Panc1 (cell line): ENCODE measurements around the gene SEC14L2. TPM values are rescaled to one million over a fixed set of nuclear protein-coding genes. Genes with fewer than 3 reads are reported as not detected.

ENCODE experiments used
- ATAC-seq: fragments of 200-7000 bp; cut with Tn5 transposase; 2 replicates; pipeline ENCODE4 v1.9.1; 2020; ENCODE audit warnings: mild to moderate bottlenecking, moderate library complexity
- BruUV-seq: library from RNA; stranded (reverse); fragments of 400-500 nt; replicated peaks from 2 replicates; lab custom pipeline; 2021; lab: Mats Ljungman, UMichigan
- CTCF ChIA-PET: fragments of 300-600 bp; sonication (Branson Sonifier 250); formaldehyde crosslinking; loops from one replicate; lab custom pipeline; 2022; ENCODE audit warnings: antibody characterized with exemption; lab: Charles Lee
- POLR2A ChIA-PET: fragments of 300-600 bp; sonication (Branson Sonifier 250); formaldehyde crosslinking; loops from one replicate; lab custom pipeline; 2022; ENCODE audit warnings: antibody characterized with exemption; lab: Charles Lee
- DNase-seq: peaks from one replicate; pipeline ENCODE4 v3.0.0-alpha.2; 2010; ENCODE audit warnings: low read depth, low spot score
- H3K27ac ChIP-seq: 2 replicates; pipeline ENCODE4 v1.5.1; 2011; ENCODE audit warnings: mild to moderate bottlenecking, low read length, inconsistent platforms
- H3K27me3 ChIP-seq: fragments of 200-500 bp; sonication (Bioruptor generic); 2 replicates; pipeline ENCODE4 v1.6.0; 2014; ENCODE audit warnings: low read length, inconsistent platforms; ENCODE audit not compliant: control insufficient read depth, insufficient read depth
- H3K36me3 ChIP-seq: fragments of 200-500 bp; sonication (Bioruptor generic); 2 replicates; pipeline ENCODE4 v1.5.1; 2014; ENCODE audit warnings: inconsistent platforms, mild to moderate bottlenecking, low read length, moderate library complexity; ENCODE audit not compliant: control insufficient read depth, insufficient read depth
- H3K4me1 ChIP-seq: 2 replicates; pipeline ENCODE4 v1.5.1; 2011; ENCODE audit warnings: inconsistent platforms, mild to moderate bottlenecking, low read length, moderate library complexity; ENCODE audit not compliant: control insufficient read depth, insufficient read depth
- H3K4me3 ChIP-seq, 2 experiments: 2 replicates each; pipeline ENCODE4 v1.5.1; 2011 to 2012; ENCODE audit warnings: low read depth in 2 of 2, low read length in 2 of 2, mild to moderate bottlenecking in 2 of 2, inconsistent platforms in 1 of 2, moderate library complexity in 1 of 2
- H3K9me3 ChIP-seq: fragments of 200-500 bp; sonication (Bioruptor generic); 2 replicates; pipeline ENCODE4 v1.5.1; 2014; ENCODE audit warnings: low read depth, mild to moderate bottlenecking, inconsistent platforms, low read length, moderate library complexity; ENCODE audit not compliant: control insufficient read depth, insufficient read depth
- POLR2AphosphoS5 ChIP-seq: IDR thresholded peaks from 2 replicates; pipeline ENCODE4 v1.6.1; 2012; ENCODE audit warnings: mild to moderate bottlenecking, low read depth, low read length, moderate library complexity
- SIN3A ChIP-seq: IDR thresholded peaks from 2 replicates; pipeline ENCODE4 v1.6.1; 2012; ENCODE audit warnings: low read depth, mild to moderate bottlenecking, low read length, moderate library complexity, borderline replicate concordance; ENCODE audit not compliant: insufficient read depth
- TCF7L2 ChIP-seq: IDR thresholded peaks from 2 replicates; pipeline ENCODE4 v1.6.1; 2011; ENCODE audit warnings: mild to moderate bottlenecking, low read depth, low read length, inconsistent platforms
- in situ Hi-C: cut with HindIII; loops from 2 replicates; pipeline ENCODE4 v1.10.0; 2016; ENCODE audit warnings: low sequenced_read_pairs, low pct_unique_long_range_greater_than_20kb
- intact Hi-C: fragments of 100-400 bp; cut with micrococcal nuclease; formaldehyde crosslinking; loops from one replicate; pipeline ENCODE4 v1.10.0; 2022; ENCODE audit not compliant: unreplicated experiment
- total RNA-seq: library from RNA; stranded (reverse); gene quantifications from one replicate; pipeline ENCODE4 v1.2.1, GENCODE V29; 2021; ENCODE audit not compliant: unreplicated experiment
- TF ChIP-seq, protein P1 (sequence below): fragments of 450-650 bp; IDR thresholded peaks from 2 replicates; pipeline ENCODE4 v1.5.1; 2017; ENCODE audit warnings: mild to moderate bottlenecking
- TF ChIP-seq, protein P2 (sequence below), 2 experiments: IDR thresholded peaks; 2 replicates each; pipeline ENCODE4 v1.6.1; 2011 to 2012; ENCODE audit warnings: low read depth in 2 of 2, control low read depth in 1 of 2, low read length in 1 of 2, mild to moderate bottlenecking in 1 of 2, moderate library complexity in 1 of 2; ENCODE audit not compliant: insufficient read depth in 1 of 2

The SEC14L2 gene
- total RNA-seq, 1 experiment from 2014 or later, result 10.7 TPM

DNA sequence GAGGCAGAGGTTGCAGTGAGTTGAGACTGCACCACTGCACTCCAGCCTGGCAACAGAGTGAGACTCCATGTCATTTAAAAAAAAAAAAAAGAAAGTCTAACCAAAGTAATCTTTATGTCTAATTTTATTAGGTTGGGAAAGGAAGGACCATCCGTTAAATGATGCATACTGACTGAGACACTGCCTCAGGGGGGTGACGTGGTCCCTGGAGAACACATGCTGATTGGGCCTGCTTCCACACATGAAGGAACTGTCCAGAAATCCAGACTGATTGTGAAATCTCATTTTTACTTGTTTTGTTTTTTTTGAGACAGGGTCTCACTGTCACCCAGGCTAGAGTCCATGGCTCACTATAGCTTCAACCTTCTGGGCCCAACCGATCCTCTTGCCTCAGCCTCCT is 45.6 kb upstream of the SEC14L2 start:
- POLR2A ChIA-PET, result no interaction called here
- in situ Hi-C loops (no loop called here), intact Hi-C loops (no loop called here)
- Histone ChIP-seq H3K4me1 (peaks cover 7% of the 10 kb centered on the region; the same call in 1 of the 2 replicates), H3K9me3 (no peaks in the 10 kb centered on the region), H3K27me3 (no peaks in the 10 kb centered on the region), H3K4me3 (no peak overlapping the region), H3K36me3 (peaks cover 14% of the 10 kb centered on the region), H3K27ac (no peak overlapping the region)
- ATAC-seq (no peak), DNase-seq (no peak)
- CTCF ChIA-PET, result no interaction called here
- BruUV-seq, result no TSS peak
- TF ChIP-seq TCF7L2 (no peak), SIN3A (no peak), POLR2AphosphoS5 (no peak)
- TF ChIP-seq, protein P1, sequence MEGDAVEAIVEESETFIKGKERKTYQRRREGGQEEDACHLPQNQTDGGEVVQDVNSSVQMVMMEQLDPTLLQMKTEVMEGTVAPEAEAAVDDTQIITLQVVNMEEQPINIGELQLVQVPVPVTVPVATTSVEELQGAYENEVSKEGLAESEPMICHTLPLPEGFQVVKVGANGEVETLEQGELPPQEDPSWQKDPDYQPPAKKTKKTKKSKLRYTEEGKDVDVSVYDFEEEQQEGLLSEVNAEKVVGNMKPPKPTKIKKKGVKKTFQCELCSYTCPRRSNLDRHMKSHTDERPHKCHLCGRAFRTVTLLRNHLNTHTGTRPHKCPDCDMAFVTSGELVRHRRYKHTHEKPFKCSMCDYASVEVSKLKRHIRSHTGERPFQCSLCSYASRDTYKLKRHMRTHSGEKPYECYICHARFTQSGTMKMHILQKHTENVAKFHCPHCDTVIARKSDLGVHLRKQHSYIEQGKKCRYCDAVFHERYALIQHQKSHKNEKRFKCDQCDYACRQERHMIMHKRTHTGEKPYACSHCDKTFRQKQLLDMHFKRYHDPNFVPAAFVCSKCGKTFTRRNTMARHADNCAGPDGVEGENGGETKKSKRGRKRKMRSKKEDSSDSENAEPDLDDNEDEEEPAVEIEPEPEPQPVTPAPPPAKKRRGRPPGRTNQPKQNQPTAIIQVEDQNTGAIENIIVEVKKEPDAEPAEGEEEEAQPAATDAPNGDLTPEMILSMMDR, result no peak
- TF ChIP-seq, protein P2, sequence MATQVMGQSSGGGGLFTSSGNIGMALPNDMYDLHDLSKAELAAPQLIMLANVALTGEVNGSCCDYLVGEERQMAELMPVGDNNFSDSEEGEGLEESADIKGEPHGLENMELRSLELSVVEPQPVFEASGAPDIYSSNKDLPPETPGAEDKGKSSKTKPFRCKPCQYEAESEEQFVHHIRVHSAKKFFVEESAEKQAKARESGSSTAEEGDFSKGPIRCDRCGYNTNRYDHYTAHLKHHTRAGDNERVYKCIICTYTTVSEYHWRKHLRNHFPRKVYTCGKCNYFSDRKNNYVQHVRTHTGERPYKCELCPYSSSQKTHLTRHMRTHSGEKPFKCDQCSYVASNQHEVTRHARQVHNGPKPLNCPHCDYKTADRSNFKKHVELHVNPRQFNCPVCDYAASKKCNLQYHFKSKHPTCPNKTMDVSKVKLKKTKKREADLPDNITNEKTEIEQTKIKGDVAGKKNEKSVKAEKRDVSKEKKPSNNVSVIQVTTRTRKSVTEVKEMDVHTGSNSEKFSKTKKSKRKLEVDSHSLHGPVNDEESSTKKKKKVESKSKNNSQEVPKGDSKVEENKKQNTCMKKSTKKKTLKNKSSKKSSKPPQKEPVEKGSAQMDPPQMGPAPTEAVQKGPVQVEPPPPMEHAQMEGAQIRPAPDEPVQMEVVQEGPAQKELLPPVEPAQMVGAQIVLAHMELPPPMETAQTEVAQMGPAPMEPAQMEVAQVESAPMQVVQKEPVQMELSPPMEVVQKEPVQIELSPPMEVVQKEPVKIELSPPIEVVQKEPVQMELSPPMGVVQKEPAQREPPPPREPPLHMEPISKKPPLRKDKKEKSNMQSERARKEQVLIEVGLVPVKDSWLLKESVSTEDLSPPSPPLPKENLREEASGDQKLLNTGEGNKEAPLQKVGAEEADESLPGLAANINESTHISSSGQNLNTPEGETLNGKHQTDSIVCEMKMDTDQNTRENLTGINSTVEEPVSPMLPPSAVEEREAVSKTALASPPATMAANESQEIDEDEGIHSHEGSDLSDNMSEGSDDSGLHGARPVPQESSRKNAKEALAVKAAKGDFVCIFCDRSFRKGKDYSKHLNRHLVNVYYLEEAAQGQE (IDR thresholded peaks at IDR 0.05; ENCODE audit: insufficient read depth in 1 of 2, low read depth in 2 of 2, low read length in 1 of 2), result no peak

DNA sequence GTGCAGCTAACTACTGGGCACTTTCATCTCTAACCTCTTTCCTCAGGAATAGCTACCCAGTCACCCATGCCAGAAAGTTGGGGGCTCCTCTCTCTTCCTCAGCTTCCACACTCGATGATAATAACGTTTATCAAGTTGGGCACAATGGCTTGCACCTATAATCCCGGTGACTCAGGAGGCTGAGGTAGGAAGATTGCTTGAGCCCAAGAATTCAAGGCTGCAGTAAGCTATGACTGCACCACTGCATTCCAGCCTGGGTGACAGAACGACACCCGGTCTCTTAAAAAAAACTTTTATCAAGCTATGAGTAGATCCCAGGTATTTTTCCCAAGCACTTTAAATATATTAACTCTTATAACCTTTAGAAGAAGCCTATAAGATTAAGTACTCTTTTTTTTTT is 42.2 kb upstream of the SEC14L2 start:
- H3K36me3 ChIP-seq, result peaks cover 12% of the 10 kb centered on the region
- H3K27me3 ChIP-seq, result no peaks in the 10 kb centered on the region
- ATAC-seq (no peak), DNase-seq (no peak)
- H3K27ac ChIP-seq, result no peak overlapping the region
- intact Hi-C loops, result no loop called here
- CTCF ChIA-PET, result interaction anchor here (0.6 kb wide), 1 partner anchor 79 kb away, joined by 3 read pairs; no protein-coding TSS in a partner anchor
- TF ChIP-seq POLR2AphosphoS5 (no peak), TCF7L2 (no peak), SIN3A (no peak)
- TF ChIP-seq, protein P1, result no peak
- TF ChIP-seq, protein P2 (IDR thresholded peaks at IDR 0.05; ENCODE audit: insufficient read depth in 1 of 2, low read depth in 2 of 2, low read length in 1 of 2), result no peak
- no peaks in the 10 kb centered on the region for H3K9me3 ChIP-seq
- in situ Hi-C loops, result no loop called here
- POLR2A ChIA-PET, result interaction anchor here (0.6 kb wide), 2 partner anchors 20 to 37 kb away, joined by 5 to 10 read pairs; no protein-coding TSS in a partner anchor
- H3K4me3 ChIP-seq, result no peak overlapping the region
- TSS peak; percentile 58 for BruUV-seq
- peaks cover 7% of the 10 kb centered on the region; the same call in 1 of the 2 replicates for H3K4me1 ChIP-seq
